Measurements from ENCODE around the gene KIF3B.
"Not testable (repeated sequence)": the region's sequence is repeated elsewhere in the genome, so short reads cannot be mapped to it uniquely, and the experiment has no call there.

KIF3B gene

DNA sequence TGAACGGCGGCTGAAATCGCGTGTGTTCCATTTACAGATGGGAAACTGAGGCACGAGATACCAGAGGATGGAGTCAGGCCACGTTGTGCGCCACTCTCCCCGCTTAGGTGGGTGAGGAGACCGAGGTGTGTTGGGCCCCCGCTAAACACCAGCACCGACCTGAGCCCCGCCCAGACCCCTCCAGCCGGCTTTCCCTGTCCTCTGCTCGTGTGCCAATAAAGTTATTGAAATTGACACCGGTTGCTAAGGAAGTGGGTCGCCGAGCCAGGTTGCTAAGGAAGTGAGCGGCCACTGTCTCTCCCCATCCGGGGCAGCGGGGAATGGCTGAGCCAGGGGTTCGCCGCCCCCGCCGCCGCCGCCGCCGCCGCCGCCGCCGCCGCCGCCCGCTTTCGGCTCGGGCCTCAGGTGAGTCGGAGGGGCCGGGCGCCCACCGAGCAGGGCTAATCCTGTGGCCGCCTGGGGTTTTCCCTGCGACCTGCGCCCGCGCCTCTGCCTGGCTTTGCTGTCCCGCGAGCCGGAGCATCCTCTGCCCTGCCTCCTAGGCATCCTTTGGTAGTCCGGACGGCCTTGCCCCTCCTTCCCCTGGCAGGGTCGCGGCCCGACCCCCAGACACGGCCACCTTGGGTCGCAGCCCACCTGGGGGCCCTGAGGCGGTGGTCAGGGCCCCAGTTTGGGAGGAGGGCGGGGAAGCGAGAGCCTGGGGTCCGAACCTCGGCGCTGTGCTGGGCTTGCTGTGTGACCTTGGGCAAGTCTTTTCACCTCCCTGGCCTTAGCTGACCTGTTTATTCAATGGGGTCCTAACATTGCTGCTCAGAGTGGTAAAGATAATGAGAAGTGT lies at the start of gene KIF3B:
Gene KIF3B (plus strand): TSS at position 291 of the 838 bp plus-strand sequence. CDS start 32,127 bp downstream, outside the sequence.
- no peak for FAIRE-seq

- peak; percentile 82 for FAIRE-seq
These were observed 49.4 kb upstream of the KIF3B start for GRCh38 chr20:32227744-32228688.

GRCh38 chr20:32229251-32229747 lies 48.2 kb upstream of the KIF3B start:
- FAIRE-seq, result no peak

DNA sequence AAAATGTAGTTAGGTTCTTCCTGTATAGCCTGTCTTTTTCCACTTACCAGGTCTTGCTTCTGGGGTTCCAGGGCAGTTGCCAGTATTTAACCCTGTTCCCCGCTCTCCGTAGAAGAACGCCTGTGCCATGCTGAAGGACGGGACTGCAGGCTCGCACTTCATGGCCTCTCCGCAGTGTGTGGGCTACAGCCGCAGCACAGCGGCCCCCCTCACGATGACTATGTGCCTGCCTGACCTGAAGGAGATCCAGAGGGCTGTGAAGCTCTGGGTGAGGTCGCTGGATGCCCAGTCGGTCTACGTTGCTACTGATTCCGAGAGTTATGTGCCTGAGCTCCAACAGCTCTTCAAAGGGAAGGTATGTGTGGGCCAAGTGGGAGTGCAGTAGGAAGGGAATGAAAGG lies 46.7 kb upstream of the KIF3B start:
- FAIRE-seq, result no peak

- FAIRE-seq, result no peak
These were observed 46.2 kb upstream of the KIF3B start for GRCh38 chr20:32231245-32231644.

- no peak for FAIRE-seq
These were observed 45.6 kb upstream of the KIF3B start for GRCh38 chr20:32231847-32232246.

DNA sequence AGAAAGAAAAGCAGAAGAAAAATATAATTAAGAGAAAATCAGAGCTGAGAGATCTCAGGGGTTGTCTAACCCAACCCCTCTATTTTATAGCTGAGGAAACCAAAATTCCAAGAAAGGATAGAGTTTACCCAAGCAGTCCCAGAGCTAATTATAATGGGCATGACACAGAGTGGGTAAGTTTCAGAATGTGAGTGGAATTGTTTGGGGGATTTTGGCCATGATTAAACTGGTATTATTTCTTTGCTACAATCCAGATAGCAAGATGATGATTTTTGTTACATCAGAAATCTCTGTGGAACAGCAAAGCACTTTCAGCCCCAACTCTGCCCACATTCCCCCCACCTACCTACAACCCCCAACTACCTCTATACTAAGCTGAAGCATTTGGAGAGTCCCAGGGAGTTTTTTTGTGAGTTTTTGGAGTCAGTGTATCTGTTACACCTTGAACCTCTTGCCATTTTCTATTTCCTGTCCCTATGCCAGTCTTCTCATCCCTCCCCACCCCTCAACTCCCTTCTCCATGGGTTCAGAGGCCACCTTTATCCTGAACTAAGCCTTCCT lies 45.0 kb upstream of the KIF3B start:
- no peak for FAIRE-seq

- no peak for FAIRE-seq
These were observed 44.2 kb upstream of the KIF3B start for GRCh38 chr20:32233286-32233685.

GRCh38 chr20:32234135-32234808 lies 43.2 kb upstream of the KIF3B start:
- no peak for FAIRE-seq

DNA sequence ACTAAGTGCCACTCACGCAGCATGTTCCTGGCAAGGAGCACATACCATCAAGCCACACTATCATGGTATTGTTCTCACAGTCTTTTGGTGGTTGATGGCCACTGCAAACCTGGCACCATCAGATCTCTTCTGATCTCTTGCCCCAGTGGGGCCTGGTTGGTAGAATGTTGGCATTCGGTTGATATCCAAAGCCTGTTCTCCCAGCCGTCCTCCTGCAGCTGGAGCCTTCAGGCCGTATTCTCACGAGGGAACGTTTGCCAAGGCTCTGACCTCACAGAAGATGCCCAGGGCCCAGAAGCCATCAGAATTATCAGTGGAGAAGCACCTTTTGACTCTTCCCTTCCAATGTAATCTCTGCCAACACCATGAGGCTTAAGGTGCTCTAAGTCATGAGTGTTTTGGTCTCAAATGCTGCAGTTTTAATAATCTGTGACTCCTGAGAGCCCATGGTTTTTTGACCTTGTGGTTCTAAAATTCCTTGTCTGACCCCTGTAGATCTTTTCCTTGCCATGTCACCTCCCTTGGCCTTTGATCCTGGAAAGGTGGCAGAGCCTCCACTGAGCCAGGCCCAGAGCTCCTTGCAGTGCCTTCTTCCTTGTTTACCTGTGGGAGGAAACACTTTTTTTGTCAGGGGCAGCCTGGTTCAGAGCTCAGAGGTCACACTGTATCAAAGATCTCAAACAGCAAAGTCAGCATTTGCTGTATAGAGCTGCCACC lies 42.0 kb upstream of the KIF3B start:
- FAIRE-seq, result no peak

- FAIRE-seq, result no peak
These were observed 41.4 kb upstream of the KIF3B start for GRCh38 chr20:32236048-32236533.

- no peak for FAIRE-seq
These were observed 40.6 kb upstream of the KIF3B start for GRCh38 chr20:32236819-32237218.

DNA sequence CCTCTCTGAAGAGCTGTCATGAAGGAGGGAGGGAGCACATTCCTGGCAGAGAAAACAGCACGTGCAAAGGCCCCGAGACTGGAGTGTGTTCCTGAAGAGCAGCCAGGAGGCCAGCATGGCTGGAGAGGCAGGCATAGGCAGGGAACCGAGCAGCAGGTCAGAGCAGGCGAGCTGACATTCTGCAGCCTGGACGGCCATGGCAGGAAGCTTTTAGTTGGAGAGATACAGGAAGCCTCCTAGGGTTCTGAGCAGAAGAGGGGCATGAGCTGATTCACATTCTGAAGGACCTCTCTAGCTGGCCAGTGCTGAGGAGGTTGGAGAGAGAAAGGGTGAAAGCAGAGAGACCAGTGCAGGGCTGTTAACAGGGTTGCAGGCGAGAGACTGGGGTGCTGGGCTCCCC lies 40.0 kb upstream of the KIF3B start:
- no peak for FAIRE-seq

DNA sequence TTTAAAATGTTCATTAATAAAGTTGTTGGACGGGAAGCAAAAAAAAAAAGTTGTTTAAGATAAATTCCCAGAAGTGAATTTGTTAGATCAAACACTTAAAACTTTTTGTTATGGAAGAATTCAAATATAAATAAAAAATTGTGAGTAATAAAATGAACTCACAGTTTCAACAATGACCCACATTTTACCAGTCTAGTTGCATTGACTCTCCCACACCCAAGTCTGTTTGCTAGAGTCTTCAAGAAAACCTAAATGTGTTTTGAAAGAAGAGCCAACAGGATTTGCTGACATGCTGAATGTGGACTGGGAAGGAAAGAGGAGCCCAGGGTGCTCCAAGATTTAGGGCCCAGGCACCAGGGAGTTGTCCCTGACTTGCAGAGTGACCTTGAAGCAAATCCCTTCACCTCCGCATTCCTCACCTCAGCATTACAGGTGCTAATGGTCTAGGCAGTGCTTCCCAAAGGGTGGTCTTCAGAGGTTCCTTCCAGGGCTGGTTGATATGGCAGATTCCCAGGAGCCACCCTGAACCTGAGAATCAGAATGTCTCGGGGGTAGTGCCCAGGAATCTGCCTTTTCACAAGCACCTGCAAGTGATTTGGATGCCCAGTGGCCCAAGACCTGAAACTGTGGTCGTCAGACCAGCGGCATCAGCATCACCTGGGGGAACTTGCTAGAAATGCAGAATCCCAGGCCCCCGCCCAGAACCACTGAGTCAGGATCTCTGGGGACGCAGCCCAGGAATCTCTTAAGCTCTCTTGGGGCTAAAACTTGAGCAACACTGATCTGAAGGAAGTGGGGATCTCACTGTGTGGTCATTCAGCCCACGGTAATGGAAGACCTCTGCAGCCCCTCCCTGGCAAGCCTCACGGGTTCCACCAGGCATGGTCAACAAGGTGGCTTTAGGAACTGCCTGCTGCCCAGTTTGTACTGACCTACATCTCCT lies 38.7 kb upstream of the KIF3B start:
- FAIRE-seq, result no peak

GRCh38 chr20:32240205-32240604 lies 37.2 kb upstream of the KIF3B start:
- no peak for FAIRE-seq

DNA sequence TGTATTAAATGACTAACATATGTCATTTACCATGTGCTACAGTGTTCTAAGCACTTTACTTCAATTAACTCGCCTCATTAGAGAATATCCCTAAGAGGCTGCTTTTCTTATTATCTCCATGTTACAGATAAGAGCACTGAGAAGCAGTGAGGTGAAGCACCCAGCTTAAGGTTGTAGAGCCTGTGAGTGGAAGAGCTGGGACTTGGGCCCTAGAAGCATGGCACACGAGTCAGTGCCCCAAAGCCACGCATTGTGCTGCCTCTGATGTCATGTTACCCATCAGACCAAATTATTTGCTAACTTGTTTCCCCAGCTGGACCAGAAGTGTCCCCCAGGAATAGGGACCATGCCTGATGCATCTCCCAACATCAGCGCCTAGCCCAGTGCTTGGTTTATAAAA lies 35.6 kb upstream of the KIF3B start:
- FAIRE-seq, result no peak

GRCh38 chr20:32244150-32244823 lies 33.2 kb upstream of the KIF3B start:
- no peak for FAIRE-seq

GRCh38 chr20:32244959-32245358 lies 32.5 kb upstream of the KIF3B start:
- FAIRE-seq, result no peak

DNA sequence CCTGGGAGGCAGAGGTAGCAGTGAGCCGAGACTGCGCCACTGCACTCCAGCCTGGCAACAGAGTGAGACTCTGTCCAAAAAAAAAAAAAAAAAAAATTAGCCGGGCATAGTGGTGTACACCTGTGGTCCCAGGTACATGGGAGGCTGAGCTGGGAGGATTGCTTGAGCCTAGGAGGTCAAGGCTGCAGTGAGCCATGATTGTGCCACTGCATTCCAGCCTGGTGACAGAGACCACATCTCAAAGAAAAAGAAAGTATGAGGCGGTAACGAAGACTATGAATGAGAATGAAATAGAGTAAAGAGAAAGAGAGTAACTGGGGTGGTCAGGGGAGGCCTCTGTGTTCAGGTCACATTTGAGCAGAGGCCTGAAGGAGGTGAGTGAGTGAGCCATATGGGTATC lies 31.2 kb upstream of the KIF3B start:
- not testable (repeated sequence) for FAIRE-seq

DNA sequence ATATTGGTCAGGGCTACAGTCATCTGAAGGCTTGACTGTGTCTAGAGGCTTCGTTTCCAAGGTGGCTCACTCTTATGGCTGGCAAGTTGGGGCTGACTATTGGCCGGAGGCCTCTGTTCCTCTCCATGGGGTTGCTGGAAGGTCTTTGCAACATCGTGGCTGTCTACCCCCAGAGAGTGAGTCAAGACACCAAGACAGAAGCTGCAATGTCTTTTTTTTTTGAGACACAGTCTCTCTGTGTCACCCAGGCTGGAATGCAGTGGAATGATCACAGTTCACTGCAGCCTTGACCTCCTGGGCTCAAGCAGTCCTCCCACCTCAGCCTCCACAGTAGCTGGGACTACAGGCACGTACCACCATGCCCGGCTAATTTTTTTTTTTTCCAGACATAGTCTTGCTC lies 29.4 kb upstream of the KIF3B start:
- no peak for FAIRE-seq
